MM.1S (cell line): ENCODE data around the gene IQCB1.

Experiments used
- DNase-seq: peaks from one replicate; pipeline ENCODE4 v3.0.0-alpha.2; 2015
- H2AFZ ChIP-seq: fragments of 300-600 bp; sonication (generic); 2 replicates; pipeline ENCODE4 v1.6.0; 2016; ENCODE audit warnings: antibody characterized with exemption, low read length
- H3F3A ChIP-seq: fragments of 300-600 bp; sonication (generic); 2 replicates; pipeline ENCODE4 v1.6.1; 2016; ENCODE audit warnings: mild to moderate bottlenecking, antibody characterized with exemption, low read length, moderate library complexity, mixed read lengths; ENCODE audit not compliant: insufficient read depth
- H3K27ac ChIP-seq: fragments of 300-600 bp; sonication (generic); 2 replicates; pipeline ENCODE4 v1.5.1; 2016; ENCODE audit warnings: mild to moderate bottlenecking, low read length
- H3K27me3 ChIP-seq: fragments of 300-600 bp; sonication (generic); replicated peaks from 2 replicates; pipeline ENCODE4 v1.6.0; 2016; ENCODE audit warnings: low read length; ENCODE audit not compliant: insufficient read depth
- H3K36me3 ChIP-seq: fragments of 300-600 bp; sonication (generic); replicated peaks from 2 replicates; pipeline ENCODE4 v1.6.1; 2016; ENCODE audit warnings: mild to moderate bottlenecking, low read length, mixed read lengths; ENCODE audit not compliant: insufficient read depth
- H3K4me1 ChIP-seq: fragments of 300-600 bp; sonication (generic); 2 replicates; pipeline ENCODE4 v1.6.1; 2016; ENCODE audit warnings: low read length, mixed read lengths
- H3K4me2 ChIP-seq: fragments of 300-600 bp; sonication (generic); 2 replicates; pipeline ENCODE4 v1.6.0; 2016; ENCODE audit warnings: low read depth, low read length
- H3K4me3 ChIP-seq: fragments of 300-600 bp; sonication (generic); 2 replicates; pipeline ENCODE4 v1.5.1; 2016; ENCODE audit warnings: low read length, mixed read lengths
- H3K79me2 ChIP-seq: fragments of 300-600 bp; sonication (generic); 2 replicates; pipeline ENCODE4 v1.6.1; 2016; ENCODE audit warnings: mixed run types, low read length, mixed read lengths
- H3K9ac ChIP-seq: fragments of 300-600 bp; sonication (generic); 2 replicates; pipeline ENCODE4 v1.6.1; 2016; ENCODE audit warnings: low read length, mixed read lengths
- H3K9me2 ChIP-seq: fragments of 300-600 bp; sonication (generic); replicated peaks from 2 replicates; pipeline ENCODE4 v1.6.1; 2016; ENCODE audit warnings: mild to moderate bottlenecking, low read length, mixed read lengths; ENCODE audit not compliant: insufficient read depth
- H3K9me3 ChIP-seq: fragments of 300-600 bp; sonication (generic); replicated peaks from 2 replicates; pipeline ENCODE4 v1.6.1; 2016; ENCODE audit warnings: mild to moderate bottlenecking, low read length, mixed read lengths; ENCODE audit not compliant: insufficient read depth
- H4K20me1 ChIP-seq: fragments of 300-600 bp; sonication (generic); 2 replicates; pipeline ENCODE4 v1.6.1; 2016; ENCODE audit warnings: mild to moderate bottlenecking, low read length, moderate library complexity, mixed read lengths; ENCODE audit not compliant: insufficient read depth
- CTCF ChIP-seq: fragments of 300-600 bp; sonication (generic); IDR thresholded peaks from 2 replicates; pipeline ENCODE4 v1.5.1; 2016; ENCODE audit warnings: antibody characterized with exemption, low read length, mixed read lengths
- EZH2 ChIP-seq: fragments of 300-600 bp; sonication (generic); optimal IDR thresholded peaks from 2 replicates; pipeline ENCODE3; 2017; ENCODE audit warnings: low read depth, mild to moderate bottlenecking, antibody characterized with exemption, low read length, mixed read lengths
- EZH2phosphoT487 ChIP-seq: fragments of 300-600 bp; sonication (generic); IDR thresholded peaks from 2 replicates; pipeline ENCODE4 v1.6.1; 2018; ENCODE audit warnings: antibody characterized with exemption, low read length

Gene IQCB1

GRCh38 chr3:121722411-121722810 is 112.4 kb downstream of the IQCB1 start:
- 0 out of 2 replicates have a peak, but pooled peaks cover 10% of the 10 kb centered on the region for H3K36me3 ChIP-seq
- H3K4me2 ChIP-seq = no peak overlapping the region

GRCh38 chr3:121720163-121720562 is 114.7 kb downstream of the IQCB1 start:
- DNase-seq = no peak
- Histone ChIP-seq H3K4me3 (no peak overlapping the region), H3K9ac (no peak overlapping the region), H3K27me3 (no peaks in the 10 kb centered on the region), H3K79me2 (peaks cover 26% of the 10 kb centered on the region; the same call in 1 of the 2 replicates), H3K9me2 (no peaks in the 10 kb centered on the region), H3K4me1 (peaks cover 38% of the 10 kb centered on the region), H2AFZ (no peak overlapping the region), H3F3A (peaks cover 20% of the 10 kb centered on the region), H3K36me3 (0 out of 2 replicates have a peak, but pooled peaks cover 12% of the 10 kb centered on the region), H3K27ac (no peak overlapping the region), H3K4me2 (no peak overlapping the region), H3K9me3 (no peaks in the 10 kb centered on the region), H4K20me1 (no peaks in the 10 kb centered on the region)
- no peak for TF ChIP-seq EZH2phosphoT487
- no peak for TF ChIP-seq CTCF
- no peak for TF ChIP-seq EZH2

More at GRCh38 chr3:121722411-121722810, 112.4 kb downstream of the IQCB1 start:
- Histone ChIP-seq H3K27me3 (no peaks in the 10 kb centered on the region), H3F3A (peaks cover 26% of the 10 kb centered on the region), H3K9me2 (no peaks in the 10 kb centered on the region), H2AFZ (no peak overlapping the region), H3K4me3 (no peak overlapping the region), H3K27ac (no peak overlapping the region), H3K9me3 (no peaks in the 10 kb centered on the region), H3K9ac (no peak overlapping the region), H4K20me1 (no peaks in the 10 kb centered on the region), H3K4me1 (peaks cover 42% of the 10 kb centered on the region), H3K79me2 (peaks cover 25% of the 10 kb centered on the region; the same call in 1 of the 2 replicates)
- TF ChIP-seq EZH2 (no peak), CTCF (no peak), EZH2phosphoT487 (no peak)
- no peak for DNase-seq
